DMS53 (cell line): ENCODE data around the gene SOX8.

Experiments
- DNase-seq: peaks from one replicate; lab custom pipeline; 2025; lab: John Stamatoyannopoulos, UW

Gene SOX8

DNA sequence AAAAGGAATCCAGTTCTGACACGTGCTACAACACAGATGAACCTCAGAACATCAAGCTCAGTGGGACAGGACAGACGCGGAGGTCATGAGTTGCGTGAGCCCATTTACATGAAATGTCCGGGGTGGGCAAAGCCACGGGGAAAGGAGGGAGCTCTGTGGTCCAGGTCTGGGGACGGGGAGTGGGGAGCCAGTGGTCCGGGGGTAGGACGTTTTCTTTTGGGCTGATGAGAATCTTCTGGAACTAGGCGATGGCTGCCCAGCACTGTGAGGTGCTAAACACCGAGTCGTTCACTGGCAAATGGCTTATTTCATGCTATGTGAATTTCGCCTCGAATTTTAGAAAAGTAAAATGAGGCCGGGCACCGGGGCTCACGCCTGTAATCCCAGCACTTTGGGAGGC lies 8.2 kb upstream of the SOX8 start:
- DNase-seq, result no peak

DNA sequence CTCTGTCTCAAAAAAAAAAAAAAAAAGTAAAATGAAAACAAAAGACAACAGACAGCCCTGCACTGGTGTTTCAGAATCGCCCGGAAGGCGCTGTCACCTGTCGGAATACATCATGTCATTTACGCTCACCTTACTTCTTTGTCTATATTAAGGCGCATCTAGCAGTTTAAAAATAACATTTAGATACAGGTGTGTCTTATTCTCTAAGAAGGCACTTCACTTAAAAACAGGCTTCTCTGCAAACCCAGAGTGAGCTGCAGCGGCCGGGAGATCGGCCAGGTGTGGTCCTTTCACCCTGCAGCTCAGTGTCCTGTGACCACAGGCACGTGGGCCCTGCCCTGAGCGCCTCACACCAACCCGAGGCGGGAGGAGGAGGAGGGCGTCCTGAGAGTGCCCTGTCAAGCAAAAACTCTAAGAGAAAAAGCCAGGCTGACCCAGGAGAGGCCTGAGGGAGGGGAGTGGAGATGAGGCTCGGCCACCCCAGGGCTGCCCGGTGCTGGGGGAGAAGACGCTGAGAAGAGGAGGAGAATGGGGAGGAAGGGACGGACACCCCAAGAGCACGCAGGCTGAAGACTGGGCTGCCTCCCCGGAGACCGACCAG lies 7.5 kb upstream of the SOX8 start:
- peak; percentile 62 for DNase-seq

DNA sequence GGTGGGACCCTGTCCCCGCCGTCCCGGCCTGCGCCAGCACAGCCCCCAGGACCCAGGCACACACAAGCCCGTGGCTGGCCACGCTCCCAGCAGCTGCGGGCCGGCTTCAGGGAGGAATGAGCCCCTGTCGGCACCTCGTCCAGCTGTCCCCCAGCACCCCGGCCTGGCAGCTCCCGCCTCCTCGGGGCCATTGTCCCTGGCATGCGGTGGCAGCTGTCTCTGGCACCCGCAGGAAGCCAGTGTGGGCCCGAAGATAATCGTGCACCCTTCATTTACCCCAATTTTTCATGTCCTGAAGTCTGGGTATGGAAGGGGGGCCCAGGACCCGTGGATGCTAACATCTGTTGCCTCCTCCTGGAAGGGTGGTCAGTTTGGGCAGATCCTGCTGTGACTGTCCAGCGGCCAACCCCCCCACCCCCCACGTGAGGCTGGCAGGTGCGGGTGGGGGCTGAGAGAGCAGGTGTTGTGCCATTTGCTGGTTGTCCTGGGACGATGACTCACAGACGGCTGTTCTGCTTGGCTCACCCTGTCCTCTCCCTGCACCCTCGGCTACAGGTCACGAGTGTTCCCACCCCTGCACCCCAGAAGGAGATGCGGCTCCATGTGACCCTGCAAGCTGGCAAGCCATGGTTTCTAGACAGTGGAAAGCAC lies 6.8 kb upstream of the SOX8 start:
- DNase-seq, result peak; percentile 72

- DNase-seq, result no peak
Observed at GRCh38 chr16:975291-975690, 6.3 kb upstream of the SOX8 start.

DNA sequence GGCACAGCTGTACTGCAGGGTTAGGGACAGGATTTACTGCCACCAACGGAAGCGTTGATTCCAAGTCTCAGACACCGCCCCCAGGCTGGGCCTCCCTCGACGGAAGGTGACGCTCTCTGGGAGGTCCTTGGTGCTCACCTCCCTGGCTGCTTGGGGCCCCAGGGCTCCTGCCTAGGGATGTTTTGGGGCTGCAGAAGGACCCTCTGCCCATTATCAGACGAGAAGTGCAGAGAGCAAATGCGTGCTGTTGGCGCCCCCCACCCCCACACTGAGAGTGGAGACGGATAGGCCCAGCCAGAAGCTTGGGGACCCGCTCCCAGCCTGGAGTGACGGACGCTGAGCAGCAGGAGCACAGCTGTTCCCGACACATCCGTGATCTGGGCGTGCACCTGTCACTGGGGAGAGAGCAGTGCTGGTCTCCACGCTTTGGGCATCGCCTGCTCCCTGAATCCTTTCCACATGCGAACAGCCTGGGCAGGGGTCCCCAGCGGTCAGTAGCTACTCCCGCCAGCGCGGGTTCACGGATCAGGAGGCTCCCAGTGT lies 5.1 kb upstream of the SOX8 start:
- no peak for DNase-seq

GRCh38 chr16:977081-977701 lies 4.4 kb upstream of the SOX8 start:
- DNase-seq, result no peak

- no peak for DNase-seq
Observed at GRCh38 chr16:977896-978295, 3.7 kb upstream of the SOX8 start.

DNA sequence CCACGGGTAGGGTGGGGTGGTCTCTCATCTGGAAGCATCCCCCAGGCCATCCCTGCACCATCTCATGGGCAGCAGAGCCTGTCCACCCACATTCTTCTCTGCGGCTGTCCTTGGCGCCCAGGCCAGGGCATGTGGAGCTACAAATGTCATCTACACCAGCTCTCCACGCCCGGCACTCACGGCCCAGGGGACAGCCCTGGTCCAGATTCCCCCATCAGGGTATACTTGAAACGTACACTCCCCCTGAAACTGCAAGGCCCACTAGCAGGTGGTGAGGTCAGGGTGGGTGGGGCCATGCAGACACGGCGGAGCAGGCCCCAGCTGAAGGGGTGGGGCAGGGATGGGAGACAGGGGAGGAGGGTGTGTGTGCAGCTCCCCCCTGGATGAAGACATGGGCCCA lies 3.2 kb upstream of the SOX8 start:
- DNase-seq, result no peak

DNA sequence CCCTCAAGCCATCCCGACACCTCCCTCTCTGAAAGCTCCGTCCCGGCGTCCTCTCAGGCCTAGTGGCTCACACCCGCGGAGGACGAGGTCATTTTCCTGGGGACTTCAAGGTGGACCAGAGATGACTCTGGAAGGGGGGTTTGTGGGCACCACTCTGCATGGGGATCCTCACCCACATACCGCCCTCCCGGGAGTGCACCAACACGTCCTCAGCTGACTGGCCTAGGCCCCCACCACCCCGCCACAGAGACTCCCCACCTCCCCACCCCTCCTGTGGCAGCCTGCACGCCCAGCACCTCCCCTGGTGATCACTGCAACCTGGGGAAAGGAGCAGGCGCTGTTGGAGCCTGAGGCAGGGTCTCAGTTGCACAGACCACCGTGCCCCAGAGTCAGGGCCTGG lies 2.4 kb upstream of the SOX8 start:
- DNase-seq, result no peak

DNA sequence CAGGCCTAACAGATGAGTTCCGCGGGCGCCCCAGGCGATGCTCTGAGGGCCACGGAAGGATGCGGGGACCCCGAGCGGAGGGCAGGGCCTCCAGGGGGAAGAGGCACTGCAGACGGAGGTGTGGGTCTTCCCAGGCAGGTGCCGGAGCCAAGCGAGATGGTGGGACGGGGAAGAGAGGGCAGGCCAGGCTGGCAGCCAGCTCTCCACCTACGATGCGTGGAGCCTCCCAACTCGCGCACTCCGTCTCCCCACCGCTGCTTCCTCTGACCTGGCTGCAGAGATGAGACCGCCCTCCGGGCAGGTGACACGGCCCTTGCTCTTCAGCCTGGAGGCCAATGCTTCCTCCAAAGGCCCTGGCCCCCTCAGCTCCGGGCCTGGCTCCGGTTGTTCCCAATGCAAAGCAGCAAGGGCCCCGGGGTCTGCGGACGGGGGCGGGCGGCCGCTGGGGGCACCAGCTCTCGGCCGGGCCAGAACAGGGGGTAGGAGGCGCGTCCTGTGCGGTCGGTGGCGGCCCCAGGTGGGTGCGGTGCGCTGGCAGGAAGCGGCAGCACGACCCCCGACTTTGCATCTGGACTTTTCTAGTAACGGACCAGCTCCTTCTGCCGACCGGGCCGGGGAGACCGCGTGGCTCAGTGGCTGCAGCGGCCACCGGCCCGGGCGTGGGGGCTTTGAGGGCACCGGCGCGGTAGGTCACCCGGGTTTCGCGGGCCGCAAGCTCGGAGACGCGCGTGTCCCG lies 1.5 kb upstream of the SOX8 start:
- peak; percentile 17 for DNase-seq

GRCh38 chr16:980595-980854 lies 1.0 kb upstream of the SOX8 start:
- DNase-seq, result no peak

DNA sequence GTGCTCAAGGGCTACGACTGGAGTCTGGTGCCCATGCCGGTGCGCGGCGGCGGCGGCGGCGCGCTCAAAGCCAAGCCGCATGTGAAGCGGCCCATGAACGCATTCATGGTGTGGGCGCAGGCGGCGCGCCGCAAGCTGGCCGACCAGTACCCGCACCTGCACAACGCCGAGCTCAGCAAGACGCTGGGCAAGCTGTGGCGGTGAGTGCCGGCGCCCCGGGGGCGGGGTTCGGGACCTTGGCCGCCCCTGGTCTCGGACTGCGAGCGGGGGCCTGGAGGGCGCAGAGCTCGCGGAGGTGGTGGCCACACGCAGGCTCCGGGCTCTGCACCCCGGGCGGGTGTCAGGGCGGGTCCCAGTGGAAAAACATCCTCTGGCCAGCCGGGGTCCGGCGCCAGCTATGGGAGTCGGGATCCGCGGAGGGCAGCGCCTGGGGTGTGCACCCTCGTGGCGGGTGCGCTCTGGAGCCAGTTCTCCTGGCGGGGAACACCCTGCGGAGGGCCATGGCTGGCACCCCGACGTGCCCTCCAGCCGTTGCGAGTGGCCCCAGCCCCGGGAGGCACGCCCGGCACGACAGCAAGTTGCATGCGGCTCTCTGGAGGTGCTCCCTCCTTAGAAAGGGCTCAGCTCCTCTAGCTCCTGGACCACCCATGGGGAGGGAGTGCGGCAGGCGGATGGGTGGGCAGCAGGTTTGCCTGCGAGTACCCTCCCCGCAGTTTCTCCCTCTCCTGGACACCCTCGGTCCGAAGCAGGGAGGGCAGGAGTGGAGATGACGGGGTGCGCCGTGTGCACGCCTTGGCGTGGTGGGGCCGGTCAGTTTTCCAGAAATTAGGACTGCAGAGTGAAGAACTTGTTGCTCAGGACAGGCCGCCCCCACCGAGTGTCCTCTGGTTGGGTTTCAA lies 824 bp downstream of the SOX8 start:
- DNase-seq, result peak; percentile 50

- DNase-seq, result peak; percentile 18
Observed at GRCh38 chr16:983044-984030, 1.8 kb downstream of the SOX8 start.

GRCh38 chr16:984121-984694 lies 2.6 kb downstream of the SOX8 start:
- DNase-seq, result no peak

- DNase-seq, result no peak
Observed at GRCh38 chr16:984736-985636, 3.4 kb downstream of the SOX8 start.

- no peak for DNase-seq
Observed at GRCh38 chr16:985646-986400, 4.3 kb downstream of the SOX8 start.

DNA sequence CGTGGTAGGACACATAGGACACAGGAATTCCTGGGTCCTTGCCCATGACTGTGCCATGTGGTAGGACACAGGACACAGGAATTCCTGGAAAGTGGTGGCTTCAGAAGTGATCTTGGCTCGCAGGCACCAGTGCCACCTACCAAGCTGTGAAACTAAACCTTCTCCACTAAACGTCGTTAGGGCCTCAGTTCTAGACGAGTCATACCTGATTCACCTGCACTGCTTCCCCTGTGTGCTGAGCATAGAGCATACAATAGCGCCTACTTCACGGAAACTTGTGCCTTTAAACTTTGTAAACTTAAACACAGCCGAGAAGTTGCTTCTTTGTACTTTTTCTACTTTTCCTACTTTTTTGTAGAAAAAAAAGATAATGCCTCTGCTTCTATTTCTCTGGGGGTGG lies 4.8 kb downstream of the SOX8 start:
- no peak for DNase-seq

DNA sequence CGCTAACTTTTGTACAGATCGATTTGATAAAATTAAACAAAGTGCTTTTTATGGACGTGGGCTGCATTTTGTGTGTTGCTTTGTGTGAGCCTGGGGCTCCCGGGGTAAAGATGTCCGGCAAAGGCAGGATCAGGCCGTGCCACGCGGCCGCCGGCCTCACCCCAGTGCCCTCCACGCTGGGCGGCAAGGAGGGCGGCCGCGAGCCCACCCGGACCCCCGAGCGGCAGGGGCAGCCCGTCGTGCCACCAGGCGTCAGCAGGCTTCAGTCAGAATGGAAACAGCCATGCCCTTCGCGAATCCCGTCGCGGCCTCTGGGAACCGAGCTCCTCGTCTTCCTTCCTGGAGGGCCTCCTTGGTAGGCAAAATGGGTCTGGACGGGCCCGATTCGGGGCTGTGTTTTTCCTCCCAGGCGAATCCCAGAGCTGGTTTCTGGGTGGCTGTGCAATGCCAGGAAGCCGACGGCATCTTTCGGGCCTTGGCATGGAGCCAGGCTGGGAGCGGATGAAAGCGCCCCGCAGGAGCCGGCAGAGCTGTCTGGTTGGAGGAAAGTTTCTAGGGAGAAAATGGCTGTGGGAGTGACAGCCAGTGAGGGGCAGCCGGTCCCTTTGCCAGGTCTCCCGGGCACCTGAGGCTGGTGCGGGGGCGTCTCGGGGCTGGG lies 5.5 kb downstream of the SOX8 start:
- no peak for DNase-seq
